ENCODE data around the gene DENND4C.
"Not testable (repeated sequence)": the region's sequence is repeated elsewhere in the genome, so short reads cannot be mapped to it uniquely, and the experiment has no call there.

GRCh38 chr9:19259665-19260255, 29.3 kb downstream of the DENND4C start:
- TF ChIP-seq POLR2AphosphoS5, POLR2A, SPI1 (IDR thresholded peaks at IDR 0.05; ENCODE audit: low read depth, low read length): not testable (repeated sequence)
